ENCODE data around the gene PTPRO.

DNA sequence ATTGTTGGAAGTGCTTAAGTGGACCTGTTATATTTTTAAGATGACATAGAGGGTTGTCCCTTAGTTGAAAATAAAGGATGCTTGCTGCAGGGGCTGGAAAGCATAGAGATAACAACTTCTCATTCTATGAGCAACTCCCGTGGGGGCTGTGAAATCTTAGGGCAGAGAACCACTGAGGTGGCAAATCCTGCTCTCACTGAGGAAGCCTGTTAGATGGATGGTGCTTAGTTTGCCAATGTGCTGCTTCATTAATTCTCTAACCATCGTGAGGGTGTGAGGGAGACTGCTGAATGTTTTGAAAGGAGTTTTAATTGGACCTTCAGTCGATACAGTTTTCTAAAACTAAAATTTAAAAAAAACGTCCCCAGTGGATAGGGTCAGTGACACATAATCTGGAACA, 46.5 kb downstream of the PTPRO start:
- TF ChIP-seq, protein P1, sequence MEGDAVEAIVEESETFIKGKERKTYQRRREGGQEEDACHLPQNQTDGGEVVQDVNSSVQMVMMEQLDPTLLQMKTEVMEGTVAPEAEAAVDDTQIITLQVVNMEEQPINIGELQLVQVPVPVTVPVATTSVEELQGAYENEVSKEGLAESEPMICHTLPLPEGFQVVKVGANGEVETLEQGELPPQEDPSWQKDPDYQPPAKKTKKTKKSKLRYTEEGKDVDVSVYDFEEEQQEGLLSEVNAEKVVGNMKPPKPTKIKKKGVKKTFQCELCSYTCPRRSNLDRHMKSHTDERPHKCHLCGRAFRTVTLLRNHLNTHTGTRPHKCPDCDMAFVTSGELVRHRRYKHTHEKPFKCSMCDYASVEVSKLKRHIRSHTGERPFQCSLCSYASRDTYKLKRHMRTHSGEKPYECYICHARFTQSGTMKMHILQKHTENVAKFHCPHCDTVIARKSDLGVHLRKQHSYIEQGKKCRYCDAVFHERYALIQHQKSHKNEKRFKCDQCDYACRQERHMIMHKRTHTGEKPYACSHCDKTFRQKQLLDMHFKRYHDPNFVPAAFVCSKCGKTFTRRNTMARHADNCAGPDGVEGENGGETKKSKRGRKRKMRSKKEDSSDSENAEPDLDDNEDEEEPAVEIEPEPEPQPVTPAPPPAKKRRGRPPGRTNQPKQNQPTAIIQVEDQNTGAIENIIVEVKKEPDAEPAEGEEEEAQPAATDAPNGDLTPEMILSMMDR (IDR thresholded peaks at IDR 0.05), result no peak
- no peak for TF ChIP-seq POLR2A (IDR thresholded peaks at IDR 0.05)

All from body of pancreas (tissue), 4 donors.